DMS114 treated with DMSO at 0.1 percent for 48 hours (cell line): Measurements from ENCODE around the gene PPTC7.
"Not testable (repeated sequence)": the region's sequence is repeated elsewhere in the genome, so short reads cannot be mapped to it uniquely, and the experiment has no call there.

Source experiments
- DNase-seq: peaks from one replicate; lab custom pipeline; 2025; ENCODE audit not compliant: unreplicated experiment; lab: John Stamatoyannopoulos, UW

The PPTC7 gene

GRCh38 chr12:110583137-110584059 lies at the start of gene PPTC7:
Gene PPTC7, minus strand, starts transcription at chr12:110583318. Its CDS starts 287 bp downstream, at chr12:110583031.
- peak; percentile 92 for DNase-seq

GRCh38 chr12:110627500-110628195 lies 44.5 kb upstream of the PPTC7 start:
- no peak for DNase-seq

- no peak for DNase-seq
Observed at GRCh38 chr12:110622582-110622981, 39.5 kb upstream of the PPTC7 start.

GRCh38 chr12:110619534-110619953 lies 36.4 kb upstream of the PPTC7 start:
- DNase-seq, result no peak

GRCh38 chr12:110616471-110617115 lies 33.5 kb upstream of the PPTC7 start:
- no peak for DNase-seq

GRCh38 chr12:110615171-110615570 lies 32.1 kb upstream of the PPTC7 start:
- no peak for DNase-seq

- peak; percentile 95 for DNase-seq
Observed at GRCh38 chr12:110613771-110614684, 30.9 kb upstream of the PPTC7 start, which contains the start of gene TCTN1. Gene TCTN1, plus strand, starts transcription at chr12:110614129. Its CDS starts 54 bp downstream, at chr12:110614183.

GRCh38 chr12:110613071-110613770 lies 30.1 kb upstream of the PPTC7 start:
- no peak for DNase-seq

GRCh38 chr12:110606253-110606611 lies 23.1 kb upstream of the PPTC7 start:
- no peak for DNase-seq

GRCh38 chr12:110602085-110602814 lies 19.1 kb upstream of the PPTC7 start:
- DNase-seq, result peak; percentile 52

- peak; percentile 61 for DNase-seq
Observed at GRCh38 chr12:110600254-110600653, 17.1 kb upstream of the PPTC7 start.

- DNase-seq, result no peak
Observed at GRCh38 chr12:110599334-110599733, 16.2 kb upstream of the PPTC7 start.

- no peak for DNase-seq
Observed at GRCh38 chr12:110597885-110598284, 14.8 kb upstream of the PPTC7 start.

GRCh38 chr12:110592919-110593318 lies 9.8 kb upstream of the PPTC7 start:
- not testable (repeated sequence) for DNase-seq

- no peak for DNase-seq
Observed at GRCh38 chr12:110592078-110592477, 9.0 kb upstream of the PPTC7 start.

- DNase-seq, result no peak
Observed at GRCh38 chr12:110591451-110592051, 8.4 kb upstream of the PPTC7 start.

- no peak for DNase-seq
Observed at GRCh38 chr12:110590806-110591326, 7.7 kb upstream of the PPTC7 start.

- DNase-seq, result no peak
Observed at GRCh38 chr12:110590059-110590458, 6.9 kb upstream of the PPTC7 start.
